Cerebellar nuclear complex (tissue), 1 donor: ENCODE measurements around the gene ITGB1BP1.
"Not testable (repeated sequence)": the region's sequence is repeated elsewhere in the genome, so short reads cannot be mapped to it uniquely, and the experiment has no call there.

Experiments used
- DNase-seq, 2 experiments: peaks; one replicate each; lab custom pipeline; 2025; lab: John Stamatoyannopoulos, UW

ITGB1BP1 gene

DNA sequence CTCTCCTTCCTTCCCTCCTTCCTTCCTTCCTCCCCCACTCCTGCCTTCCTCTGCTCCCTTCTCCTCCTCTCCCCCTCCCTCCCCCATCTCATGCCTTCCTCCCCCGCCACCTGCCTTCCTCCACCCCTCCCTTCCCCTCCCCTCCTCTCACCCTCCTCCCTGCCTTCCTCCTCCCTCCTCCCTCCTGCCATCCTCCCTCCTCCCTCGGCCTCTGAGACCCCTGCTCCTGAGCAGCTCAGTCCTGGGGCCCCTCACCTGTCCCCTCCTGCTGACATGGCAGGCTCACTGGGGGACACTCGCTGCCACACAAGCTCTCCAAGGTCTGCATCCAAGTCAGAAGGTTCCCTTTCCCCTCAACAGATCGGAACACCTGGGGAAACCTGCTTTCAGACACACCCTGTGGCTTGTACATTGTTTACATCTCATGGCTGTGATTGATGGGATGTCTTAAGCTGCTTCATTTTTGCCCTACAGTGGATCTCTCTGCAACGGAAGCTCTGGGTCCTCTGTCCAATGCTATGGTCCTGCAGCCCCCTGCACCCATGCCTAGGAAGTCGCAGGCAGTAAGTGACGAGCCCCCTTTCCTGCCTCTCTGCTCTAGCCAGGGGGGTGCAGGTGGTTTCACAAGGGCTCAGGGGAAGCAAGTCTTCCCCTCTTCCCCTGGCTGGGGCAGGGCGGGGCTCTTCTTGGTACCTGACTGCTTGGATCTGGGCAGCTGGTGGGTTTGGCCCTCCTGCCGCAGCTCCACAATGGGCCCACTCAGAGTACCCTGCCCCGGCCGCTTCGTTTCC, 22.9 kb downstream of the ITGB1BP1 start:
- no peak for DNase-seq

DNA sequence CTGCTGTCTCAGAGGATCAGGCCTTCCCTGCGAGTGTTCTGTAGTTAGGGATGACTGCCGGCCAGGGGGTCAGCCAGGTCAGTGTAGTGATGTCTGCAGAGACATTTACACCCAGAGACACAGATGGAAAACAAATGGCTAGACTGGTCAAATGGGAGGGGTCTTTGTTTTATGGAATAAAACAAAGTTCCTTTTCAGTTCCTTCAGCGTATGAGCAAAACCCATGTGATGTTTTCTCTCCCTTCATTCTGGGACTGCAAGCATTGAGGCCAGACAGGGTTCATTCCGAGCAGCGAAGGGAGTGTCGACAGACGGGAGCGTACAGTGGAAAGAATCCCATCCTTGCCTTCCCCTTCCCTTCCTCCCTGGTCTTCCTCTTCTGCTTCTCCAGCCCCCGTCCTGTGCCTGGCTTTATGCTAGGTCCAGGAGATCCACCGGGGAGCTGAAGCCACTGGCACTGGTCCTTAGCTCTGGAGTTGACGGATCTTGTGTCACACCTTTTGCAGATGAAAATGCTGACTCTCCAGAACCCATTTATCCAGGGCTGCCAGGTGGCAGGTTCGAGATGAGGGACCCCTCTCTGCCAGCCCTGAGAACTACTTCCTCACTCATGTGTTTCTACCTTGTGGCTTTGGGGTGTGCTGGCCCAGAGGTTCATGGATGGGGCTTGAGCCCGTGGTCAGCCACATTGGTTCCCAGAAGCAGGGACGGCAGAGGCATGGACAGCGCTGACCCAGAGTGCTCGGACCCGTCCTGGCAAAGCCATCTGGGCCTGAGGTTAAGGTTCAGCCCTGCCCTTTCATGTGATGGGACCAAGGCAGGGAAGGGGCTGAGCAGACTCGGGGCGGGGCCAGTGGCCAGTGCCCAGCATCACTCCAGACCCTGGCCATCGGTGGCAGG, 24.2 kb downstream of the ITGB1BP1 start:
- no peak for DNase-seq

DNA sequence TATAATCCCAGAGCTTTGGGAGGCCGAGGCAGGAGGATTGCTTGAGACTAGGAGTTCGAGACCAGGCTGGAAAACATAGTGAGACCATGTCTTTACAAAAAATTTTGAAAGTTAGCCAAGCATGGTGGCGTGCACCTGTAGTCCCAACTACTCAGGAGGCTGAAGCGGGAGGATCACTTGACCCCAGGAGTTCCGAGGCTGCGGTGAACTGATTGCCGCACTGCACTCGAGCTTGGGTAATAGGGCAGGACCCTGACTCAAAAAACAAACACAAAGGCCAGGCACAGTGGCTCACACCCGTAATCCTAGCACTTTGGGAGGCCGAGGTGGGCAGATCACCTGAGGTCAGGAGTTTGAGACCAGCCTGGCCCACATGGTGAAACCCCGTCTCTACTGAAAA, 25.1 kb downstream of the ITGB1BP1 start:
- not testable (repeated sequence) for DNase-seq

DNA sequence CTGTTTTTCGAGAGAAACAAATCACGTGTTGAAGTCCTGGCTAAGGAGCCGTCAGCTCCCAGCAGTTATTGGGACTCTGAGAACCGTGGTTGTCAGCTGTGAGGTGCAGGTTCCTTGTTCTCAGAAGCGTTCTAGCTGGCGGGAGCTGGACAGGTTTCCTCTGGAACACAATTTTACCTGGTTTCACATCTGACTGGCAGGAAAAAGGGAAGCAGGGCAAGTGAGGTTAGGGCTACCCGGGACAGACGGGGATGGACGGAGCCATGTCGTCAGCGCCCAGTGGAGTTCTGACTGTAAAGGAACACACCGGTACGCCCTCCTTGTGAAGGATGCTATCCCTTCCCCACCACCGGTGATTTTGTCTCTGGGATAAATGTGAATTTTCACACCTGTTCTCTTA, 26.1 kb downstream of the ITGB1BP1 start:
- no peak for DNase-seq

DNA sequence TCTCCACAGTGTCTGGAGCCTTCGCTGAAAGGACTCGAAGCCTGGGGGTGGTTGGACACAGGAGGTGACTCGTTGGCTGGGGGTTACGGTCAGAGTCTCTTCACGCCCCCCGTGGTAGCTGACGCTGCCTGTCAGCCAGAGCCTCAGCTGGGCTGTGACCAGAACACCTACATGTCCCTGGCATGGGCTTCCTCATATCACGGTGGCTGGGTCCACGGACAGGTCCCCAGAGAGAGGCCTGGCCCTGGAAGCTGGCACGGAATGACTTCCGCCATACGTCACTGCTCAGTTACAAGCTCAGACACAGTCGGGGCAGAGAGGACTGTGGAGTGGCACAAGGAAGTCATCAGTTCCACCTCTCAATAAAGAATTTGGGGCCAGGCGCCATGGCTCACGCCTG, 28.5 kb downstream of the ITGB1BP1 start:
- no peak for DNase-seq

DNA sequence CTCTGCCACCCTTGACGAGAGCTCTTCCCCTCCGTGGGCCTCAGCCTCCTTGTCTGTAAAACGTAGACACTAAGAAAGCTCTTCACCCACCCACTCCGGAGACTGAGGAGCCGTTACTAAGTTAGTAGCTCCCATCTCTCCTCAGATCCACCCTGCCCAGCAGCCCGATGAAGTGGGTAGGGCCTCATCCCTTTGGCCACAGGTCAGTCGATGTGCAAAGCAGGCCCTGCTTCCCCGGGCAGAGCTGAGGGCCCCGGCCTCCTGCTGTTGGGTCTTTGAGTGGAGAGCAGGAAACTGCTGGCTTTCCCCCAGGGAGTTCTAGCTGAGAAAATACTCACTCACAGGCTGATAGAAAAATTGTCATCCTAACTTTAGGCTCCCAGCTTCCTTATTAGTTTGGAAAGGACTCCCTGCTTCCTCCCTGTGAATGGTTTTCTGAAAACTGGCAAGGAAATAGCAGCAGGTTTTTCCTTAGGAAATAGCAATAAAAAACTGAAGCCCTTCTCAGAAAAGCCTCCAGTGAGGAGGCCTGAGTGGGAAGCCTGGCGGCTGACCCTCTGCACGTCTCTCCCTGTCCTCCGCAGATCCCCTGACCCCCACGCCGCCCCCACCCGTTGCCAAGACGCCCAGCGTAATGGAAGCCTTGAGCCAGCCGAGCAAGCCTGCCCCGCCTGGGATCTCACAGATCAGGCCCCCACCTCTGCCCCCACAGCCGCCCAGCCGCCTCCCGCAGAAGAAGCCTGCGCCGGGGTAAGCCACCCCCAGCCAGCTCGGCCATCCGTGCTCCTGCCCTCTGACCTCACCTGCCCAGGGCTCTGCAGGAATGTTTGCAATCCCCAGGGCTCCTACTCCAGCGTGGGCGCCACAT, 30.2 kb downstream of the ITGB1BP1 start:
- no peak for DNase-seq

DNA sequence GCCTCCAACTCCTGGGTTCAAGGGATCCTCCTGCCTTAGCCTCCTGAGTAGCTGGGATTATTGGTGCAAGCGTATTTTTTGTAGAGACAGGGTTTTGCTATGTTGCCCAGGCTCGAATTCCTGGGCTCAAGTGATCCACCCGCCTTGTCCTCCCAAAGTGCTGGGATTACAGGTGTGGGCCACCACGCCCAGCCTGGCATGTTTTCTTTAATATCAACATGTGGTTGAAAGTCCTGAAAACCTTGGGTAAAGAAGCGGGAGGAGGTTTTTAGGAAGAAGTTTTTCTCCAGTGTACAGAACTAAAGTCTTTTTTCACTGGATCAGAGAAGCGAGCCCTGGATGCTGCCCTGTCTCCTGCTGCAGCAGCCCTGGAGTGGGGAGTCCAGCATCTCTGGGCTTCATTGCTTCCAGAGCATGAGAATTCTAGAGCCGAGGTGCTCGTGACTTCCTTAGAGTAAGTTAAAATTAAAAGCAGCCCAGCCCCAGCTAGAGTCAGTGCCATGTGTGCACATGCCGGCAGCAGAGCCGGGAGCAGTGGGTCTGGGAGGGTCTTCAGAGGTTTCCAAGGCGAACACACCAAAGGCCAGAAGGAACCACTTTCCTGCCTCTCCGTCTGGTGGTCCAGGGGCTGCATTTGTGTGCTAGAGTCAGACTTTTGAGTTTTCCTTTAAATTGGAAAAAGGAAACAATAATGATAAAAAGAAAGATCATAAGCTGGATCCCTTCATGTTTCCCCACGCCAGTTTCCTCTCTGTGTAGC, 31.2 kb downstream of the ITGB1BP1 start:
- DNase-seq: no peak

DNA sequence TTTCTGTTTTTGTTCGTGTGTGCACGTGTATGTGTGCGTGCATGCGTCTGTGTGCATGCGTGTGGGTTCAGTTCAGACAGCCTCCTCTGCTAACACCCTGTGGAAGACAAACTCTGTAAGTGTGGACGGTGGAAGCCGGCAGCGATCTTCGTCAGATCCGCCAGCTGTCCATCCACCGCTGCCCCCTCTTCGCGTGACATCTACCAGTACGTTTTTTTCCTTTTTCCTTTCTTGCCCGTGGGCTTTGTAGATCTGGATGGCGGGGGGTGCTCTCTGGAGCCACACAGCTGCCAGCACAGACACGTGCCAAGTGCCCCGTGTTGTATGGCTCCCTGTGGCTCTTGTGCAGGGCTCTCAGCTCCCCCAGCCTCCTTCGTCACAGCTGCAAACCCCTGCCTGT, 32.3 kb downstream of the ITGB1BP1 start:
- no peak for DNase-seq

DNA sequence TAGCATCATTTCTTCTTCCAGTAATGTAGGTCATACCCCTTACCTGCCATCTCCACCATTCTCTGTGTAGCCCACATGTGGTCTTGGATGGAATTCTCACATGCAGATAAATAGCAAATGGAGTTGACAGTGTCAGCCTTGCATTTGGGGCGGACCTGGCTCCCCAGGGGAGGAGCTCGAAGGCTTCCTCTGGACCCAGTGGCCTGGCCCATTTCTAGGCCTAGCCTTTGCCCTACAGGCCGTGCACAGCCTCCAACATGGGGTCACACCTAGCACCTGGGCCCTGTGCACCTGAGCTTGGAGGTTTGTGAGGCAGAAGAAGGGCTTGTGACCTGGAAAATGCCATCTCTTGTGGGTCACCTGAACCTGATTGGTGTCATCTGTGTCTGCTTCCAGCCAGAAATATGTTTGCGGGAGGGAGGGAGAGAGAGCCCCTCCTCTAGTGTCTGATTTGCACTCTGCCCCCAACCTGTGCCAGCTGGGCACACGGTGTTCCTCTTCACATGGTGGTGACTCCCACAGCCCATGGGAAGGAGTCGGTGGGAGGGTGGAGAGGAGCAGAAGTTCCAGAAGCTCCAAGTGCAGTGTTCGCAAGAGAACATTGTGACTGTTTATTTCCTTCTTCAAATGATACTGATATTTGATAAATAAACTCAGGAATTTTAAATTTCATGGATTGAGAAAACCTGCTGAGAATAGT, 33.0 kb downstream of the ITGB1BP1 start:
- DNase-seq: no peak

DNA sequence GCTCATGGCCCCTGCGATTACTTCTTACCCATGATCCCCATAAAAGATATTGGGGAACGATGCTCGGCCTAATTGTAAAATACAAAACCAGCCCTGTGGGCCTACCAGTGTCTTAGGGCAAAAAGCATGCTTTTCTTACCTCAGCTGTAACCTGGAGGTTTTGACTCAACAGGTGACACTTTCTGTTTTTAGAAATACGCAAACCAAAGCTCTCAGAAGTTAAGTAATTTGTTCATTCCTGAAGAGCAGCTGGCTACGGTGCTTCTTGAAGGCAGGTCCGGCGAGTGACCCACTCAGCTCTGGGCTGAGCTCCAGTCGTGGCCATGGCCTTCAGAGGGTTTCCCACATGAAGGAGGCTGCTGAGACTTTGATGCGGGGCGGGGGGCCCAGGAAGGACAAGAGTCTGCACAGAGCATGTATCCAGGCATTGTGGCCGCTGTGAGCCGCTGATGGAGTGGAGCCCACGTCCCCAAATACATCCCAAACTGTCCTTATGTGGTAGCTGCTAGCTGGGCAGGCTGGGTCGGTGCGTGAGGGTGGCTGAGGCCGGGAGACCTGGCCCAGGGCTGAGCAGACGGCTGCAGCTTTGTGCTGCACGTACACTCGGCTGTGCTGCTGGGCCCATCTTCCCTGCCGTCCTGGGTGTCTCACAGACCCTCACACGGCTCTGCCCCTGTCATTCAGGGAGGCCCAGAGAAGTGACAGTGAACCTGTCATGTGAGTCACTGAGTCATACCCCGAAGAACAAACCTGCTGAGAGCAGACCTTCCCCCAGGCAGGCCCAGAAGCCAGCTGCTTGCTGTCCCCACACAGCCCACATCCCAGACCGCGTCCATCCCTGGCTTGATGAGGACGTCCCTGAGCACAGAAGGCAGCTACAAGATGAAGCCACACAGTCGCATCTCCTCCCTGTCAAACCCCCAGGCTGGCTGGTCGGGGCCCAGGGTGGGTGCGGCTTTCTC, 34.1 kb downstream of the ITGB1BP1 start:
- DNase-seq: no peak

DNA sequence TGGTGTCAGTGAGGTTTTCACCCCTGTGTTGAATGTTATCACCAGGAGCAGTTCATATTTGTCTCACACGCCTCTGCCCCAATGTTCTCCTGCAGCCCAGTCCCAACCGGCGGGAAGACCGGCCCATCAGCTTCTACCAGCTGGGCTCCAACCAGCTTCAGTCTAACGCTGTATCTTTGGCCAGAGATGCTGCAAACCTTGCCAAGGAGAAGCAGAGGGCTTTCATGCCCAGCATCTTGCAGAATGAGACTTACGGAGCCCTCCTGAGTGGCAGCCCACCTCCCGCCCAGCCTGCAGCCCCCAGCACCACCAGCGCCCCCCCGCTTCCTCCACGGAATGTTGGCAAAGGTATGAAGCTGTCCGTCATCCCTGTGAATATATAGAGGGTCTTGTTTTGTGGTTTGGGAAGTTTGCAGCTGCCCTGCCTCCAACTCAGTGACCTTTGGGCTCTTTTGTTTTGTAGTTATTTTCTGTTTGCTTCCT, 35.1 kb downstream of the ITGB1BP1 start:
- no peak for DNase-seq

DNA sequence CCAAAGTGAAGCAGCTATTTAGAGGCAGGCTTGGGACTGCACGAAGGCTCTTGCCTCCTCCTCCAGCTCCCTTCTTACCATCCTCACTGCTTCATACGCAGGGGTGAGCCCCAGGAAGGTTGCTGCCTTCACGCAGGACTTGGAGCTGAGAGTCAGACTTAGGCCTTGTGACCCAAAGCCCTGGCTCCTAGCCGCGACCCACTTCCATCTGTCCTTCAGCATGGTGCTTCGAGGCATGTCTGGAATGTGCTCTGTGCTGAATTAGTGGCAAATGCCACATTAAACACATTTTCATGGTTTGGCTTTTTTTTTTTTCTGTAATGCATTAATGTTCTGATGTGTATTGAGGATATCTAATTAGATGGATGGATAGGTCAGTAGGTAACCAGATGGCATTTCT, 37.5 kb downstream of the ITGB1BP1 start:
- DNase-seq: no peak

DNA sequence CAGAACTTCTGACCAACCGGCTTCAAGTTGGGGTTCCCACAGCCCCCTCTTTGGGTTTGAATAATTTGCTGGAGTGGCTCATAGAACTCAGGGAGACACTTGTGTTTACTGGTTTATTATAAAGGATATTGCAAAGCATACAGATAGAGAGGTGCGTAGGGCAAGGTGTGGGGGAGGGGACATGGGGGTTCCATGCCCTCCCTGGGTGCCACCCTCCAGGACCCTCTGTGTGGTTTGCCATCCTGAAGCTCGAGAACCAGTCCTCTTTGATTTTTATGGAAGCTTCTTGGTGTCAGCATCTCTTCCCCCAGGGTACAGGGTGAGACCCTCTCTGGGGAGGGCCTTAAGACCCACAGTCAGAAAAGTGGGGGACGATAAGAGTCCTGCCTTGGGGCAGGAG, 38.8 kb downstream of the ITGB1BP1 start:
- DNase-seq: no peak

DNA sequence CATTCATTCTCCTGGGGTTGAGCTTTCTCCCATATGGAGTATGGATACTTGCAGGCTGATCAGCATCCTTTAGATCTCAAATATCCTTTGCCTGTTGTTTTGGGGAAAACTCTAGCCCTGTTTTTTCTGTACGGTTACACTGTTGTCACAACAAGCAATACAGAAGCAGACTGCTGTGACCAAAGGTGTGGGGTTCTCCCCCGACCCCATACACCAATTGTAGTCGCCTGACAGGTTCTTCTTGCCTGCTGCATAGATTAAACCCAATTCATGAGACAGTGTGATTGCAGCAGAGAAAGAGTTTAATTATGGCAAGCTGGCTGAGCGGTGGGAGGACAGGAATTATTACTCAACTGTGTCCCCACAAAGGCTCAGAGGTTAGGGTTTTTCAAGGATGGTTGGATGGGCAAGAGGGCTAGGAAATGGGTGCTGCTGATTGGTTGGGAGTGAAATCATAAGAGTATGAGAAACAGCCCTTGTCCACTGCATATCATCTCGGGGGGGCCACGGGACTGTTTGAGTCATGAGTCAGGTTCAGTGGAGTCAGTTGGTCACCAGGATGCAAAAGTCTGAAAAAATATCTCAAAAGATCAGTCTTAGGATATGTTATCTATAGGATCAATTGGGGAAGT, 40.6 kb downstream of the ITGB1BP1 start:
- no peak for DNase-seq

DNA sequence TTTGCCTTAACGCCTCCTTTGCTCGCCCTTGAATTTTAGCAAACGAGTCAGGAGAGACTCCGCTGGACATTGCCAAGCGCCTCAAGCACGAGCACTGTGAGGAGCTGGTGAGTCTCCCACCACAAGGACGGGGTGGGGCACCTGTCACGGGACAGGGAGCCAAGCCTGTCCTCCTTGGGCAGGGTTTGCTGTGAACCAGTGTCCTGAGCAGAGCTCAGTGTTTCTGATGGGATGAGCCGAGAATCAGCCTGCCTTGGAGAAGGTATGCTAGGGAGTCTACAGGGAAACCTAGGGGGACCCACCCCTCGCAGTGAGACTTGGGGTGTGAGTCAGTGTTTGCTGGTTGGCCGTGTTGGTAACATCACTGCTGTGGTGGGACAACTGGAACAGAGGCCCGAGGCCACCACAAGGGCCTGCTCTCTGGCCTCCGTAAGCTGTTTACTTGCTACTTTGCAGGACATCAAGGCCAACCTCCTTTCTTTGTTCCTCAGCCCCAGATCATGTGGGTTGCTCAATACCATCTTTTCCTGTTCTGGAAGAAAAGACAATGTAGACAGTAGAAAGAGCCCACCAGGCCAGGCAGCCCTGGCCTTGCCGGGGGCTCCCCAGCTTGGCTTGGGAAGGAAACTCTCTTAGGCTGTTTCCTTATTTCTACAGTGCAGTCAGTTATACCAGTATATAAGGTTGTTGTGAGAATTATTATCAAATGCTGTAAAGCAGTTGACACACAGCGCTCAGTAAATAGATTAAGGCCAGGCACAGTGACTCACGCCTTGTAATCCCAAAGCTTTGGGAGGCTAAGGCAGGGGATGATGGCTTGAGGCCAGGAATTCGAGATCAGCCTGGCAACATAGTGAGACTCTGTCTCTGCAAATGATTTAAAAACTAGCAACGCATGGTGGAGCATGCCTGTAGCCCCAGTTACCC, 42.4 kb downstream of the ITGB1BP1 start:
- no peak for DNase-seq

DNA sequence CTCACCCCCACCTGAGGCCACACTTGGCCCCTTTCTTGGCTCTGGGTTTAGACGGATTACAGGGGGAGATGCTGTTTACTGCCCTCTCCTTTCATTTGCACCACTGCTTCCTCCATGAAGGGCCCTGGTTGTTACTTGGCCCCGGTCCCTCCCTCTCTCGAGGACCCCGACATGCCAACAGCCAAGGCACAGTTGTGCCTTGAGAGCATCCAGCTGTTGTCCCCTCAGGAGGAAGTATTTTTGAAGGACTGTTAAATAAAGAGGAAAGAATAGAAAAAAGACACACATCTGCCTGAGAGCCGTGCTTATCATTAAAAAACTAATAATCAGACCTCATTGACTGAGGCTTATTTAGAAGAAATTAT, 44.0 kb downstream of the ITGB1BP1 start:
- no peak for DNase-seq

DNA sequence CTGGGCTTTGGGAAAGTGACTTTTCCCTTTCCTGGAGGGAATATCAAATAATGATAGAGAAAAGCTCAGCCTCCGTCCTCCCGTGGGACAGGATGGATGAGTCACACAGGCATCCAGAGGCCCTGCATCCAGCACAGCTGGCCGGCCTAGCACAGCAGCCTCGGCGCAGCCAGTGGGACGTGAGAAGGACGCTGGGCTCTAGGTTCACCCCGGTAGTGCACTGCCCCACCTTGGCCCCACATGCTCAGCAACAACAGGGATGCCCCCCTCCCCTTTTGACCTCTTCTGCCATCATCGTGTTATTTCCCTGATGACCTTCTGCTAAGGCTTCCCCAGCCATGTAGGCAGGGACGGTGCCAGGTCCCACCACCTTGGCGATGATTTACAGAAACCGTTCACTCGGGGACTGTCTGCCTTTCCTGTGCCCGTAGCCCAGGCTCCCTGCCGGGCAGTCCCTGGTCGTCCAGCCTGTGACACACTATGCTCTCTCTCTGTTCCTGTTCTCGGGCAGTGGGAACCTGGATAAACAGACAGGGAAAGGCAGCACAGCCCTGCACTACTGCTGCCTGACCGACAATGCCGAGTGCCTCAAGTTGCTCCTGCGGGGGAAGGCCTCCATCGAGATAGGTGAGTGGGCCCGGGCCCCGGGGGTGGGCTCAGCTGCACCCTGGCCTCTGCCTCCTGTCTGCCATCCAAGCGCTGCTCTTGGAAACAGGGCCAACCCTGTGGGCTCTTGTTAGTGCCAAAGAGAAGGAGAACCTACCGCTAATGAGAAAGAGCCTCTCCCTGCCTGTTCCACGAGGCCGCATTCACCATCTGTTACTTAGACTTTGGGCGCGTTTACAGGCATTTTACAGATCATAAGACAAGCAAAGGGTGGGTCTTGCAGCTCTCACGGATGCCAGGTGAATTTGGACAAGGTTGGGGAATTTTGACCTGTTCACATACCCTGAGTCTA, 44.6 kb downstream of the ITGB1BP1 start:
- peak; percentile 61 to 76 for DNase-seq
